Nucleus accumbens (tissue), 56 donors: Measurements from ENCODE around the gene ADARB2.
"Not testable (repeated sequence)": the region's sequence is repeated elsewhere in the genome, so short reads cannot be mapped to it uniquely, and the experiment has no call there.

Experiments
- DNase-seq, 56 donors: peaks; one replicate each; lab custom pipeline; 2025; lab: John Stamatoyannopoulos, UW

The ADARB2 gene

DNA sequence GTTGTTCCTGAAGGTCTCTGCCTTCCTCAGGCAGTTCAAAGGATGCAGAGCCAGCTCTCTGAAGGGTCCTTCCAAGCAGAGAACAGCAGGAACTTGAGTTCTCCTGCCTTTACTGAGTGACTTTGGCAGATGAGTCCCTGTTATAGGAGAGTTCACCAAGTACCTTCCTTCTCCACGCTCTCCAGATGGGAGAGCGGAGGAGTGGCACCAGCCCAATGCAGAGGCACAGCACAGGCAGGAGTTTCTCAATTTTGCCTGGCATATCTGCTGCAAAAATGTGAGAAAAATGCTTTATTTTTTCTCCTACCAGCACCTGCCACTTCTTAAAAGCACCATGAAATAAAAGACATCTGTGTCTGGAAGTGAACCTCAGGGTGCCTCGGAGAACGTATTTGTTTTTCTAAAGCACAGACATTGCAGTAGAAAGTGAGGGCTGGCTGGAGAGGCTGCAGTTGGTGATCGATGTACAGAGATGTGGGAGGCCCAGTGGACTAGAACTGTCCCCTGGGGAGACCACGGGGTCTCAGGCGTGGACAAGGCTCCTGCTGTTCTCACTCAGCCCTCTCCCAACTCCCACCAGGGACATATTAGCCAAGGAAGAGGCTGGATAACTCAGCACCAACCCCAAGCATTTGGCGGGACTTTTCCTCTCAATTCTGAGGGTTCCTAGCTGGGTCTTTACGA, 506.6 kb downstream of the ADARB2 start:
- DNase-seq = no peak

GRCh38 chr10:1230138-1230537, 507.2 kb downstream of the ADARB2 start:
- DNase-seq = no peak

DNA sequence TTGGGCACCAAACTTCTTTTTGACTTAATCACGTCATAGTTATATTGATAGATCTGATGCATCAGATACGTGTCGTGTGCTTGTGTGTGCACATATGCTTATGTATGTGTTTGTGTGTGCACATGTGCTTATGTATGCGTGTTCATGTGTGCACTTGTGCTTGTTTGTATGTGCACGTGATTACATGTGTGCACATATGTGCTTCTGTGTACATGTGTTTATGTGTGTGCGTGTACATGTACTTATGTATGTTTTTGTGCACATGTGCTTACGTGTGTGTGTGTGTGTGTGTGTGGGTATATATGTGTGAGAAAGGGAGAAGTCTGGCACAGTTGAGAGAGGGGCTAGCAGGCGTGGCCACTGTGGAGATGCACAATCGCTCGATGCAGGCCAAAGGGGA, 507.8 kb downstream of the ADARB2 start:
- DNase-seq = no peak

DNA sequence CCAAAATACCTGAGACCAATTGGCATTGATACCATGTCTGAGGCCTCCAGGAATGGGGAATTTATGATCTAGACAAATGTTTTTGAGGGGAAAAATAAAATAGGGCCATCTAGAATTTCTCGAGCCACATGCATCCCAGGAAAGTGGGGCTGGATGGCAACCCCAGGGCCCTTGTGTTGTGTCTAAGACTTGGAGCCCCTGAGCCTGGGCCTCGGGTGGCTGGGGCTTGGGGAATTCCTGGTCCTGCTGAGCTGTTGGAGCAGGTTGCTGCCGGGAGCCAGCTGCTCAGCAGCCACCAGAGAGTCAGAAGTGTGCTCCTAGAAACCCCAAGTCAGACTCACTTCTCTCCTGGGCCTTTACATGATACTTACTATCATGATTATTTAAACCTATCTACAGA, 508.2 kb downstream of the ADARB2 start:
- no peak for DNase-seq

DNA sequence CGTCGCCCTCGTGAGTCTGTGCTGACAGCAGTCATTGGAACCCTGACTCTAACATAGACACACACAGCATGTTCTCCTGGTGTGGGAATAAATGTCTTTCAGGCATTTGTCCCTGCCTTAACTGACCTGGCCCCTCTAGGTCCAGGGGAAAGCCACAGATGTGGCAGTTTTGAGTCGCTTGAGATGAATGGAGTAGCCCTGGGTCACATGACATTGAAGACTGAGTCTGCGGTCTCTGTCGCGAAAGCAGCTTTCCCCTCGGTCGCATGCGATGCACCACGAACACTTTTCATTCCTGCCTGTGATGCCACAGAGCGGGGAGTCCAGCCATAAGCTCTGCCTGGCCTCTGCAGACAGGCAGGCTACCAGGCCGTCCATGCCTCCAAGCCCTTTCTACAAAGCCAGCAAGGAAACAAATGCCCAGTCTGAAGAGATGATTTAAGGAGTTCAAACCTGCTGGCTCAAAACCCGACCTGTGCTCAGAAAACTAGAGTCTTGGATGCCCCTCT, 508.8 kb downstream of the ADARB2 start:
- no peak for DNase-seq

DNA sequence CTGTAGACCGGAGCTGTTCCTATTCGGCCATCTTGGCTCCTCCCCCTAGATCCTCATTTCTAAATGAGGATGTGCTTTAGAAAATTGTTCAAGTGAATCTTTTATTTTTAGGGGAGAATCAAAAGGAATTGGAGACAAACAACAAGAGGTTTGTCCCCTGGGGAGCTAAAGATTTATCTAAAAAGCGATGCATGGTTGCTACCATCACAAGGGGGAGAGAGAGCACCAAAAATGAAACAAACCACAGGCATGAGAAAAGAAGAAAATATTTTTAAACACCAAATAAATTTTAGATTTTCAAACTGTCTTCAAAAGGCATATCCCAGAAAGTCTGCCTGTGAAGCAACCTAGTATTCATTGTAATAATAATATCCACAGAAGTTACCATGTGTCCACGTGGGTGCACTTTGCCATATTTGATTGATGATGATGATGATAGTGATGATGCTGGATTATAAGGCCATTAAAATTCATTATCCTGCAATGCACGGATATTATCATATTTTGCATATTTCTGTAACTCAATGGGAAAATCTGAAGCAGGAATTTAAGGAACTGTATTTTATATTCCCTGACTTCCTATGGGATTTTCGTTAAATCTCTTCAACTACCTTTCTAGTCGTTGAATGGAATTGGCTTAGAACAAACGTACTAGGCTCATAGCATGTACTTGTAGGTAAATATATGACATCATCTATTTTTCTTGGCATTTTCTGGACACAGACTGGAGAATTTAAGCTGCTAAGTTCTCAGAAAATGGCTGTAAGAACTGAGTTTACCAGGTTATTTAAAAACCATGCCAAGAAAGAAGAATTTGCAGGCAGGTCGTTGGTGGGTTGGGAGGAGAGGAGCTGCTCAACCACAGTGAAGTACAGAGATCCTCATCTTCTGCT, 509.6 kb downstream of the ADARB2 start:
- no peak for DNase-seq

GRCh38 chr10:1226907-1227306, 510.4 kb downstream of the ADARB2 start:
- DNase-seq = not testable (repeated sequence)

DNA sequence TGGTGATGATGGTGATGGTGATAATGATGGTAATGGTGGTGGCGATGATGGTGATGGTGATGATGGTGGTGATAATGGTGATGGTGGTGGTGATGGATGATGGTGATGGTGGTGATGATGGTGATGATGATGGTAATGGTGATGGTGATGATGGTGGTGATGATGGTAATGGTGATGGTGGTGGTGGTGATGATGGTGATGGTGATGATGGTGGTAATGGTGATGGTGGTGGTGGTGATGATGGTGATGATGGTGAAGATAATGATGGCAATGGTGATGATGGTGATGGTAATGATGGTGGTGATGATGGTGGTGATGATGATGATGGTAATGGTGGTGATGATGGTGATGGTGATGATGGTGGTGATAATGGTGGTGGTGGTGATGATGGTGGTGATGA, 517.5 kb downstream of the ADARB2 start:
- DNase-seq = not testable (repeated sequence)

DNA sequence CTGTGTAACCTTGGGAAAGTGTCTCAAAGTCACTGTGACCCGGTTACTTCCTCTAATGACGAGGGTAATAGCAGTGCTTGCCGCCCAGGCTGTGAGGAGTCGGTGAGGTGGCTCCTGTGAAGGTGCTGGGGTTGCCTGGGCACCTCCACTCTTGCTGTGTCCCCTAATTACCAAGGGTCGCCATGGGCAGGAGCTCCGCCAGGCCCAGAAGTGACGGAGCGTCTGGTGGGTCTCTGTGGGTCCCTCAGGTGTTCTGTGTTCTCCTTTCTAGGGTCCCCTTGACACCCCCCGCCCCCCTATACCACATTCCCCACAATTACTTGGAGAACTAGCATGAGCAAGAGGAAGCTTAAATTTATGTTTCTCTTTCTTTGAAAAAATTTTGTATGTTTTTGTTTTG, 519.7 kb downstream of the ADARB2 start:
- DNase-seq = no peak

DNA sequence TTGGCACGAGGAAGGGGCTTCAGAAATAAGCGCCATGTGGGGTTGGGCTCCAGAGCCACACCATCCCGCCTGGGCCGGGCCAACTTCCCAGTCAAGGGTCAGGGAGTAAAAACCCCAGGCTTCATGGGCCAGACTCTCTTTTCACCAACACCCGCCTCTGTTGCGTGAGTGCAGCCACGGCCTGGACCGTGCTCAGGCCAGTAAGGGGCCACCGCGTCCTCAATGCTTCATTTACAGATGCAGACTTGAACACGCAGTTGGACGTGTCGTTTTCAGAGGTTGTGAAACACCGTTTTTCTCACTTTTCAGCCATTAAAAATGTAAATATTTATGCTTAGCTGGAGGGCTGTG, 520.1 kb downstream of the ADARB2 start:
- no peak for DNase-seq

GRCh38 chr10:1216574-1217236, 520.6 kb downstream of the ADARB2 start:
- DNase-seq = no peak

DNA sequence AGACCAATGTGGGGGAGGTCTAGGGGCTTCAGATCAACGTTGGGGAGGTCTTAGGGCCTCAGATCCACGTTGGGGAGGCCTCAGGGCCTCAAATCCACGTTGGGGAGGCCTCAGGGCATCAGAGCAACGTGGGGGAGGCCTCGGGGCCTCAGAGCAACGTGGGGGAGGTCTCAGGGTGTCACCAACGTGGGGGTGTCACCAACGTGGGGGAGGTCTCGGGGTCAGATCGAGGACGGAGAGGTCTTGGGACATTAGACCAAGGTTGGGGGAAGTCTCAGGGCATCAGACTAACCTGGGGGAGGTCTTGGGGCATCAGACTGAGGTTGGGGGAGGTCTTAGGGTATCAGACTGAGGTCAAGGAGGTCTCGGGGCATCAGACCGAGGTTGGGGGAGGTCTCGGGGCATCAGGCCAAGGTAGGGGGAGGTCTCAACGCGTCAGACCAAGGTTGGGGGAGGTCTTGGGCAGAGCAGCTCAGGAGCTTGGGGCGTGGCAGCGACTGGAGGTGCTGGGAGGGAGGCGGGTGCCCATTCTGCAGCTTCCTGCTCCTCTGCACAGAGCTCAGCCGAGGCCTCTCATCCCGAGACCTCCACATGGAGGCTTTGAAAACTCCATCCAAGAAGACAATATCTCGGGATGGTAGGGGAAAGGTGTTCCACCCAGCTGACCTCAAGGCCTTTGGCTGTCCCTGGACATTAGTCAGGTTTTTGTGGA, 521.3 kb downstream of the ADARB2 start:
- no peak for DNase-seq

DNA sequence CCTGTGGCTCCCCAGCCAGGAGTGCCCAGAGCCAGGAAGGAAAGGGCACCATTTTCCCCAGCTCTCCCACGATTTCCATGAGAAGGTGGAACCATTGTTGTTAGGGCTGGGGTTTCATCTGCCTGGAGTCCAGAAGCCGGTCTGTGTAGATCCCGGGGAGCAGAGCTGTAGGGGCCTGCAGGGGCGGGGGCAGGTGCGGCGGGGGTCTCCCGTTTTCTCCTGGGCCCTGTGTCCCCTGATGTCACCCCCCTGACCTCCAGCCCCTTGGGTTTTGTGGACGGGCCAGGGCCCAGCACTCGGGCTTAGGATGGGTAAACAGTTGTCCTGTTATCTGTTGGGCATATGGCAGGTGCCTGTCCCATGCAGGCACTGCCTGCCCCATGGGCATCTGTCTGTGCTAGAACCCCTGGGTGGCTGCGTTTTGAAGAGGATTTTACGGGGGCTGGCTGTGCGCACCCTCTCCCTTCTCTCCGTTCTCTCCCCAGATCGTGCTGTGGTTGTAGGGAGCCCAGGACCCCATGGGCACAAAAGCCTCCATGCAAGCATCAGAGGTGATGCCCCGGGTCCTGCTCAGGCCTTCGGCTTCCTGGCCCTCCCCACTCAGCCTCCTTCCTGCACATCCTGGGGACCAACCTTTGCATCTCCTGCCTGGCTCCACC, 522.3 kb downstream of the ADARB2 start:
- no peak for DNase-seq

- DNase-seq = no peak
These were observed 523.2 kb downstream of the ADARB2 start for GRCh38 chr10:1214071-1214675.

GRCh38 chr10:1213252-1214070, 523.9 kb downstream of the ADARB2 start:
- DNase-seq = no peak

GRCh38 chr10:1212571-1213141, 524.7 kb downstream of the ADARB2 start:
- peak in 1 of 56 donors; percentile 31 for DNase-seq

DNA sequence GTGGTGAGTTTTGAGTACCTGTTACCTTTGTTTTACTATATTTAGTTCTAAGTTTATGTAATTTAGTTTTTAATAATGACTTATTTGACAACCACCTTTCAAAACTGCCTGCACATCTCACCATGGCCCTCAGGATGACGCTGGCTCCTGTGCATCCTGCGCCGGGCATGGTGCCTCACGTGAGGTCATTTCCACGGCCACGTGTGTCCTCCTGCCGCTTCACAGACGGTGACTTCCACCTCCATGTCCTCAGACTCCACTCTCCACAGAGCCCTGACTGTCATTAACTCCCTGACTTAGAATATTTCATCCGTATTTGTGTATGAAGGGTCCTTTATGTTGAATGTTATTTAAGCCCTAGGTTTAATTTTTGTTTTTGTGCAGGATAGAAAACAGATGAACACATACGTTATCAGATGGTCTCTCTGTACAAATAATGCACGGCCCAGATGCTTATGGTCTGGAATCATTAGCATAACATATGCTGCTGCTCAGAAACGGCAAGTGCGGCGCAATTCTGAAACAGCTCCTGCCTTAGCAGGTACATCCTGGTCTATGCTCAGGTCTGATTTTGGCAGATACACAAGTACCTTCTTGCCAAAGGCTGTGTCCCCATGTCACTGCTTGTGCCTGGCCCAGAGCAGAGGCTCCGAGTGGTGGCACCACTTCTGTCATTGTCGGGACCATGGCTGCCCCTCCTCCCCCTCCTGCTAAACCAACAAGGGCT, 525.3 kb downstream of the ADARB2 start:
- no peak for DNase-seq

DNA sequence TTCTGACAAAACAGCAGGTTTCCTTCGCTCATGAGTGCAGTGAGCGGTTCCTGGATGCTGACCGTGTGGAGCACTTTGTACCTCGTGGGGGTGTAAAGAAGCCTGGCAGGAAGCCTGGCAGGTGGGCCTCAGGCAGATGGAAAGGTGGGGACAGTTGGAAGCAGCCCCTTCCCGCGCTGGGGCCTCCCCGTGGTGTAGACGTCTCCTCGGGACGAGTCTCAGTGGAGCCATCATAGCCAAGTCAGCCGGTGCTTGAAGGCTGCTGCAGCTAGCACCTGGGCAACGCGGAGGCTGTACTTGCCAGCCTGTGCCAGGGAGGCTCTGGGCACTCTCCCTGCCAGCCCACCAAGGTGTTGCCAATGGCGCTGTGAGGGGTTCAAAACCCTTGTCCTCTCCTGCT, 526.7 kb downstream of the ADARB2 start:
- no peak for DNase-seq
